Ascending aorta (tissue), 2 donors: ENCODE data around the gene RPTOR. TPM values are rescaled to one million over a fixed set of nuclear protein-coding genes. Genes with fewer than 3 reads are reported as not detected.
"Not testable (repeated sequence)": the region's sequence is repeated elsewhere in the genome, so short reads cannot be mapped to it uniquely, and the experiment has no call there.

Source experiments
- DNase-seq, 2 donors: peaks; one replicate each; pipeline ENCODE4 v3.0.0-alpha.2; 2019; ENCODE audit warnings: low spot score in 2 of 2
- H3K27ac ChIP-seq, 2 donors: fragments of 200-600 bp; sonication (generic); one replicate each; pipeline ENCODE4 v1.5.1; 2016 to 2017; ENCODE audit warnings: mild to moderate bottlenecking in 1 of 2
- H3K27me3 ChIP-seq: fragments of 200-600 bp; sonication (generic); one replicate; pipeline ENCODE4 v1.5.1; 2017
- H3K36me3 ChIP-seq, 2 donors: fragments of 200-600 bp; sonication (generic); one replicate each; pipeline ENCODE4 v1.5.1; 2016
- H3K4me1 ChIP-seq, 2 donors: fragments of 200-600 bp; sonication (generic); one replicate each; pipeline ENCODE4 v1.5.1; 2016 to 2017; ENCODE audit warnings: mild to moderate bottlenecking in 1 of 2
- H3K4me3 ChIP-seq, 2 donors: fragments of 200-600 bp; sonication (generic); one replicate each; pipeline ENCODE4 v1.5.1; 2016 to 2017; ENCODE audit warnings: mild to moderate bottlenecking in 1 of 2
- H3K9me3 ChIP-seq, 2 donors: fragments of 200-600 bp; sonication (generic); one replicate each; pipeline ENCODE4 v1.5.1; 2016
- intact Hi-C: fragments of 100-400 bp; cut with DNase I; formaldehyde crosslinking; loops from one replicate; pipeline ENCODE4 v1.15.1; 2023
- total RNA-seq: library from RNA; depleted of rRNA; stranded (reverse); fragments of >200 nt; gene quantifications from one replicate; pipeline ENCODE4 v1.1.0, GENCODE V29; 2016
- TF ChIP-seq, protein P1 (sequence below), 3 experiments: fragments of 200-600 bp in 2 of 3; fragments of 450-650 bp in 1 of 3; sonication (generic) in 2 of 3; IDR thresholded peaks; one replicate each; pipeline ENCODE4 v1.5.1; 2016 to 2019; ENCODE audit warnings: antibody characterized with exemption in 3 of 3, mild to moderate bottlenecking in 1 of 3, moderate library complexity in 1 of 3

Gene RPTOR
- total RNA-seq, 1 donor from 2014 or later, result 36.1 TPM

DNA sequence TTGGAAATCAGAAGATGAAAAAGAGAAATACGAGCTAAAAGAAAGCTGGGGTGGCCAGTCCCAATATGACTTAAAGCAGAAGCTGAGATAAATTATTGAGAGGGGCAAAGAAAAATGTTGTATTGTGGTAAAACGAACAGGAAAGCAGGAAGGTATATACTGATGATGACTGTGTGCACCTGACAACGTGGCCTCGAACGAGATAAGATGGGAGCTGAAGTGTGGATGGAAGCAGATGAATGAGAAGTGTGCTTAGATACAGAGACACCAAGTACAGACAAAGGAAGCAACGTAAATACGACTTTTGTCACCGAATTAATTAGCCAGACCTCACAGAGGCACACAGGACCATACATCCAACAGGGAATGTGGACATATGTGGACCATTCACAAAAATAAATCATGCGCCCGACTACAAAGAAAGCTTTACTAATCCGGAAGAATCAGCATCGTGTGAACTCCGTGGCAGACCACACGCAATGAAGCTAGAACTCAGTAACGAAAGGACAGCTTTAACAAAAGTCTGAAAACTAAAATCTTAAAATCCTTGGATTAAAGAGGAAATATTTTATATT lies 218.7 kb downstream of the RPTOR start:
- TF ChIP-seq, protein P1, sequence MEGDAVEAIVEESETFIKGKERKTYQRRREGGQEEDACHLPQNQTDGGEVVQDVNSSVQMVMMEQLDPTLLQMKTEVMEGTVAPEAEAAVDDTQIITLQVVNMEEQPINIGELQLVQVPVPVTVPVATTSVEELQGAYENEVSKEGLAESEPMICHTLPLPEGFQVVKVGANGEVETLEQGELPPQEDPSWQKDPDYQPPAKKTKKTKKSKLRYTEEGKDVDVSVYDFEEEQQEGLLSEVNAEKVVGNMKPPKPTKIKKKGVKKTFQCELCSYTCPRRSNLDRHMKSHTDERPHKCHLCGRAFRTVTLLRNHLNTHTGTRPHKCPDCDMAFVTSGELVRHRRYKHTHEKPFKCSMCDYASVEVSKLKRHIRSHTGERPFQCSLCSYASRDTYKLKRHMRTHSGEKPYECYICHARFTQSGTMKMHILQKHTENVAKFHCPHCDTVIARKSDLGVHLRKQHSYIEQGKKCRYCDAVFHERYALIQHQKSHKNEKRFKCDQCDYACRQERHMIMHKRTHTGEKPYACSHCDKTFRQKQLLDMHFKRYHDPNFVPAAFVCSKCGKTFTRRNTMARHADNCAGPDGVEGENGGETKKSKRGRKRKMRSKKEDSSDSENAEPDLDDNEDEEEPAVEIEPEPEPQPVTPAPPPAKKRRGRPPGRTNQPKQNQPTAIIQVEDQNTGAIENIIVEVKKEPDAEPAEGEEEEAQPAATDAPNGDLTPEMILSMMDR (IDR thresholded peaks at IDR 0.05), result no peak
- H3K4me3 ChIP-seq, result no peak overlapping the region
- no peaks in the 10 kb centered on the region for H3K4me1 ChIP-seq
- intact Hi-C loops, result no loop called here
- H3K36me3 ChIP-seq, result no peaks in the 10 kb centered on the region
- DNase-seq, result no peak
- H3K9me3 ChIP-seq, result no peaks in the 10 kb centered on the region
- H3K27me3 ChIP-seq, result no peaks in the 10 kb centered on the region
- H3K27ac ChIP-seq, result no peak overlapping the region

DNA sequence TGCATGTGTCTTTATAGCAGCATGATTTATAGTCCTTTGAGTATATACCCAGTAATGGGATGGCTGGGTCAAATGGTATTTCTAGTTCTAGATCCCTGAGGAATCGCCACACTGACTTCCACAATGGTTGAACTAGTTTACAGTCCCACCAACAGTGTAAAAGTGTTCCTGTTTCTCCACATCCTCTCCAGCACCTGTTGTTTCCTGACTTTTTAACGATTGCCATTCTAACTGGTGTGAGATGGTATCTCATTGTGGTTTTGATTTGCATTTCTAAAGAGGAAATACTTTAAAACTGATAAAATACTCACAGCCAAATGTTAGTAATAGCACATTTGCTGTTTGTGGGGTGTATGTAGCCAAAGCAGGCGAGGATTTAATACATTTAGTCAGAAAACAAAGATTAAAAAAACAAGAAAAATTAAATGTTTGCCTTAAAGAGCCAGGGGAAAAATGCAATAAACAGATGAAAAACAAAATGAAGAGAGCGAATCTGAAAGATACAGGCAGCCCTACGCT lies 220.0 kb downstream of the RPTOR start:
- intact Hi-C loops, H3K9me3 ChIP-seq, H3K36me3 ChIP-seq, H3K27me3 ChIP-seq, H3K4me3 ChIP-seq, H3K27ac ChIP-seq, H3K4me1 ChIP-seq, DNase-seq: not testable (repeated sequence)

DNA sequence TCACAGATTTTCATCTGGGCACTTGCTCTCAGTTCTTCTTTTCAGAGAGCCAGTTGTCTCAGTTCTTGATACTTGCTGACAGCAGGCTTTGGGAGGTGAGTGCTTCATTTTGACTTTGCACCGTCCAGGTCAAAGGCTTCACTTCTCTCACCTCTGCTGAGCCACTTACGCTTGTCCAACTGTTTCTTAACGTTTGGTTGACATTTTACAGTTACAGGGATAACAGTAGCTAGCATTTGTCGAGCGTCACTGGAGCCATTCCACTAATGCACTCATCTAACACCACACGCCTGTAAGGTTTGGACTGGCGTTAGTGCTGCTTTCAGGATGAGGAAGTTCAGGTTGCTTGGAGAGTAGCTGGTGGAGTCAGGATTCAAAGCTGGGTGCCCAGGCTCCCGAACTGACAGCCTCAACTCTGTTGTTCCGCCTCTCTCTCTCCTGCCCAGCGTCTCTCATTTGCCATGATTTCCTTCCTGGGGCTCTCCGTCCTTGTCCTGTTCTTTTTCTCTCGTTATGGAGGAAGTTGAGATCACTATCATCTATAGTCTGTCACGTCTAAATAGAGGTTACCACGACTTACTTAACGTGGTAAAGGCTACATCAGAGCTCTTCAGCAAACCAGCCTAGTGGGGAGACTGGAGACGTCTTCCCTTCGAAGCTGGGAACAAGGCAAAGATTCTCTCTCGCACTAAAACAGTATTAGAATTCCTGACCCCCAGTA lies 220.8 kb downstream of the RPTOR start:
- H3K9me3 ChIP-seq, result no peaks in the 10 kb centered on the region
- intact Hi-C loops, result no loop called here
- TF ChIP-seq, protein P1 (IDR thresholded peaks at IDR 0.05), result no peak
- no peaks in the 10 kb centered on the region for H3K27me3 ChIP-seq
- H3K27ac ChIP-seq, result no peak overlapping the region
- H3K4me1 ChIP-seq, result no peaks in the 10 kb centered on the region
- H3K4me3 ChIP-seq, result no peak overlapping the region
- no peak for DNase-seq
- H3K36me3 ChIP-seq, result no peaks in the 10 kb centered on the region

DNA sequence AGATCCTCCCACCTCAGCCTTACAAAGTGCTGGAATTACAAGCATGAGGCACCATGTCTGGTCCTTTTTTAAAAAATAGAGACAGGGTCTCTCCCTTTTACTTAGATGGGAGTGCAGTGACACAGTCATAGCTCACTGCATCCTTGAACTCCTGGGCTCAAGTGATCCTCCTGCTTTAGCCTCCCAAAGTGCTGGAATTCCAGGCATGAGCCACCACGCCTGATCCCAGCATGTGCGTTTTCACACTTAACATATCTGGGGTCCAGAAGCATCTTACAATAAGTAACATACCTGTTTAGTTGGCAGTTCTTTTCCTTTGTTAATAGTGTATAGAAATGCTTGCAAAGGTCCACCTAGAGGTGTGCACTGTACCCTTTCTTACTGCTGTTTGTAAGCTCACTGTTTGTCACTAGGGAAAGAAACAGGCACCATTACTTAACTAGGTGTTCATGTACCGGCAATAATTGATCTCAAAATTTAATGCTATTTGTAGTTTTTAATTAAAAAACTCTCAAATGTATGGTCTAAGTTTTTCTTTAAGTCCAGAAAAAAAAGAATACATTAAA lies 221.7 kb downstream of the RPTOR start:
- H3K27me3 ChIP-seq, result no peaks in the 10 kb centered on the region
- no peaks in the 10 kb centered on the region for H3K9me3 ChIP-seq
- TF ChIP-seq, protein P1 (IDR thresholded peaks at IDR 0.05), result no peak
- no peaks in the 10 kb centered on the region for H3K36me3 ChIP-seq
- no peaks in the 10 kb centered on the region for H3K4me1 ChIP-seq
- H3K4me3 ChIP-seq, result no peak overlapping the region
- intact Hi-C loops, result no loop called here
- no peak overlapping the region for H3K27ac ChIP-seq
- DNase-seq, result no peak

DNA sequence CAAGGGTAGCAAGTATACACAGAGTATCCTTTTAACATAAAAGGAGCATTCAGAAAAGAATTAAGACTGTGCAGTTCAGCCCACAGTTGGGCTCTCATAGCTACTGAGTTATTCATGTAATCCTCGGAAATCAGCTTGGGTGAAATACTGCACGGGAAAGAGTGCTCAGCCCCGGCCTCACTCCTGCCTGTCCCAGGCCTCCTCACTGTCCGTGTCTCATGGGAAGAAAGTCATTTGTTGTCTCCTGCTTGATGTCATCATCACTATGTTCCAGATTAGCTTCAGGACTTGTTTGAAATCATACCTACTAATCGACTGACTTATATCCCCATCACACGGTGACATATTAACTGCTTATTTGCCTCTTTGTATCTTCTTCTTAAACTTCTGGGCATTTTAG lies 223.8 kb downstream of the RPTOR start:
- intact Hi-C loops, result no loop called here

More for the DNA sequence above, 223.8 kb downstream of the RPTOR start:
- no peak overlapping the region for H3K4me3 ChIP-seq
- no peaks in the 10 kb centered on the region for H3K36me3 ChIP-seq
- H3K27ac ChIP-seq, result no peak overlapping the region
- H3K9me3 ChIP-seq, result no peaks in the 10 kb centered on the region
- TF ChIP-seq, protein P1 (IDR thresholded peaks at IDR 0.05), result no peak
- no peaks in the 10 kb centered on the region for H3K27me3 ChIP-seq
- H3K4me1 ChIP-seq, result peaks cover 0 to 8% of the 10 kb centered on the region in 2 donors
- DNase-seq, result no peak
